Chondrocyte (in vitro differentiated cells): ENCODE data around the gene ROBO2. TPM values are rescaled to one million over a fixed set of nuclear protein-coding genes. Genes with fewer than 3 reads are reported as not detected.

Experiments
- DNase-seq: peaks from one replicate; pipeline ENCODE4 v3.0.0; 2021; ENCODE audit warnings: mixed read lengths, low spot score
- H3K27ac Mint-ChIP-seq: one replicate; pipeline ENCODE4 v1.8.0; 2021; ENCODE audit warnings: mild to moderate bottlenecking, moderate library complexity, mixed read lengths; ENCODE audit not compliant: unreplicated experiment
- H3K27me3 Mint-ChIP-seq: 2 replicates; pipeline ENCODE4 v1.8.0; 2021; ENCODE audit warnings: low read depth, mixed read lengths
- H3K36me3 Mint-ChIP-seq: 2 replicates; pipeline ENCODE4 v1.8.0; 2021; ENCODE audit warnings: low read depth, mixed read lengths
- H3K4me1 Mint-ChIP-seq: 2 replicates; pipeline ENCODE4 v1.8.0; 2021; ENCODE audit warnings: low read depth, mild to moderate bottlenecking, mixed read lengths
- H3K4me3 Mint-ChIP-seq: one replicate; pipeline ENCODE4 v1.8.0; 2021; ENCODE audit warnings: mild to moderate bottlenecking, moderate library complexity, mixed read lengths; ENCODE audit not compliant: unreplicated experiment
- H3K9me3 Mint-ChIP-seq: 2 replicates; pipeline ENCODE4 v1.8.0; 2021; ENCODE audit warnings: low read depth, mixed read lengths
- CTCF ChIP-seq: fragments of 200-600 bp; sonication (generic); IDR thresholded peaks from 2 replicates; pipeline ENCODE4 v1.5.0; 2021; ENCODE audit warnings: antibody characterized with exemption, mild to moderate bottlenecking, moderate library complexity
- total RNA-seq: library from RNA; stranded (reverse); gene quantifications from 3 replicates; pipeline ENCODE4 v1.2.1, GENCODE V29; 2021

Gene ROBO2
- total RNA-seq, 1 donor from 2014 or later, result 1.7 TPM

DNA sequence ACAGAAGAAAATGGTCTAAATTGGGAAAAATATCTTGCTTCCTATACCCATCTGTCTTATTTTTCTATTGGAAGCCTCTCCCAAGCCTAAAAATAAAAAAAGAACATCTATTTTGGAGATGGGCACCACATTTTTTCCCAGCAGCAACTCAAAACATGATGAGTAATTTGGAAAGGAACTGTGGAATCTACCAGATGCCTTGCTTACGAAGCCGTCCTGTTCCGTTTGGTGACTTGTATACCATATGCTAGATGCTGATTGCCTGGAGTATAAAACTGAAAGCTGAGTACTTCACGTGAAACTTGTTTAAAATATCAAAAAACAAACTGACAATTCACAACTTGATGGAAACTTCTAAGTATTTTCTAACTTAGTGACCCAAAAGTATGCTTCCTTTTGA lies 491.0 kb downstream of the ROBO2 start:
- H3K4me3 Mint-ChIP-seq, result no peak overlapping the region
- peaks cover 19% of the 10 kb centered on the region for H3K4me1 Mint-ChIP-seq
- peaks cover 10% of the 10 kb centered on the region for H3K9me3 Mint-ChIP-seq
- no peak for TF ChIP-seq CTCF
- H3K27ac Mint-ChIP-seq, result peak overlapping the region; percentile 39
- DNase-seq, result no peak
- no peaks in the 10 kb centered on the region for H3K27me3 Mint-ChIP-seq
- H3K36me3 Mint-ChIP-seq, result no peaks in the 10 kb centered on the region

GRCh38 chr3:77535116-77535515 lies 495.2 kb downstream of the ROBO2 start:
- Mint-ChIP-seq H3K27ac (no peak overlapping the region), H3K4me1 (peaks cover 24% of the 10 kb centered on the region), H3K36me3 (no peaks in the 10 kb centered on the region), H3K9me3 (peaks cover 10% of the 10 kb centered on the region), H3K27me3 (no peaks in the 10 kb centered on the region), H3K4me3 (no peak overlapping the region)
- no peak for DNase-seq
- no peak for TF ChIP-seq CTCF

DNA sequence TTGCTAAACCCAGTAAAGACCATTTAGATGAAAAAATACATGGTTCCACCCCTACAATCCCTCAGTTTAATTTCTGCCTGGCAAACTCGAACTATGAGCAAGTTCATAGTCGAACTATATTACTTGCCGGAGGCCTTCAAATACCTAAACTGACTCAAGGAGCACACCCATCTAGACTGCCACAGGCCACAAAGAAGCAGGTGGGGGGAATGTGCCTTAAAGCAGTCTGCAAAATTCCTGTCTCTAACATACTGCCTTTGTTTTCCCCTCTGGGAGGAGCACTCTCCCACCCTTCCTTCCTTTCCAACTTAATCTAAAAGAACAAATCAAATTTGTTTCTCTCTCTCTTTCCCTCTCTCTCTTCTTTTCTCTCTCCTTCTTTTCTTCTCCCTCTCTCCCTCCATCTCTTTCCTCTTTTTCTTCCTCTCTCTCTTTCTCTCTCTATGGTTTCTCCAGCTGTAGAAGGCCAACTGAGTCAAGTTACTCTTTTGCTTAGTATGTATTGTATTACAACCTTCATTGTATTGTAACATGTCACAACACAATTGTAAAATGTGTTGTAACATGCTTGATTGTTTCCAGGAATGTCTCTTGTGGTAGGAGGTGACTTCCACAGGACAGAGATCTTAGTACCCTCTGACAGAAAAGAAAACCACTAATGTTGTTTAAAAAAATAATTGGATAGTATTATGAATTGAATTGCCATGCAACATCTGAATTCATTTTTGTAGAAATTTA lies 496.3 kb downstream of the ROBO2 start:
- Mint-ChIP-seq H3K4me3 (no peak overlapping the region), H3K27me3 (no peaks in the 10 kb centered on the region), H3K27ac (no peak overlapping the region), H3K9me3 (peaks cover 10% of the 10 kb centered on the region), H3K4me1 (peaks cover 14% of the 10 kb centered on the region), H3K36me3 (no peaks in the 10 kb centered on the region)
- DNase-seq, result no peak
- peak; percentile 42 for TF ChIP-seq CTCF

DNA sequence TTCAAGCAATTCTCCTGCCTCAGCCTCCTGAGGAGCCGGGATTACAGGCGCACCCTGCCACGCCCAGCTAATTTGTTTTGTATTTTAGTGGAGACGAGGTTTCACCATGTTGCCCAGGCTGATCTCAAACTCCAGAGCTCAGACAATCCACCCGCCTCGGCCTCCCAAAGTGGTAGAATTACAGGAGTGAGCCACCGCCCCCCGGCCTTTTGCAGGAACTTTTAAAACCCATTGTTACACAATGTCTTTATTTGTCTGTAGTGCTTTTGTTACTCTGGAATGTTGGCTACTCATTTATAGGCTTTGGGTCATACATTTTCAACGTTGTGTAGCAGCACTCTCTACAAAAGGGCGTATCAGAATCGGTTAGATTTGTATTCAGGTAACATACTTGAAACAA lies 499.1 kb downstream of the ROBO2 start:
- TF ChIP-seq CTCF, result no peak
- Mint-ChIP-seq H3K9me3 (no peaks in the 10 kb centered on the region), H3K4me1 (peaks cover 4% of the 10 kb centered on the region), H3K36me3 (no peaks in the 10 kb centered on the region), H3K27ac (no peak overlapping the region), H3K4me3 (no peak overlapping the region), H3K27me3 (no peaks in the 10 kb centered on the region)
- DNase-seq, result no peak

- H3K4me1 Mint-ChIP-seq, result peaks cover 4% of the 10 kb centered on the region
- H3K27me3 Mint-ChIP-seq, result no peaks in the 10 kb centered on the region
Measured at GRCh38 chr3:77539677-77540076, 499.8 kb downstream of the ROBO2 start.

More at GRCh38 chr3:77539677-77540076, 499.8 kb downstream of the ROBO2 start:
- Mint-ChIP-seq H3K36me3 (no peaks in the 10 kb centered on the region), H3K27ac (no peak overlapping the region), H3K9me3 (no peaks in the 10 kb centered on the region), H3K4me3 (no peak overlapping the region)
- DNase-seq, result no peak
- TF ChIP-seq CTCF, result no peak
